GM21381 (cell line): Measurements from ENCODE around the gene PLD4.

ENCODE experiments used
- ATAC-seq: cut with Tn5 transposase; IDR thresholded peaks from one replicate; pipeline ENCODE4 v1.9.1; 2021; ENCODE audit warnings: mild to moderate bottlenecking, moderate library complexity; ENCODE audit not compliant: unreplicated experiment

Gene PLD4

GRCh38 chr14:104953896-104954656, 29.4 kb downstream of the PLD4 start:
- no peak for ATAC-seq

GRCh38 chr14:104954746-104955395, 30.2 kb downstream of the PLD4 start:
- no peak for ATAC-seq

GRCh38 chr14:104955396-104955770, 30.7 kb downstream of the PLD4 start:
- ATAC-seq: no peak

- no peak for ATAC-seq
Observed at GRCh38 chr14:104956290-104956890, 31.7 kb downstream of the PLD4 start.

- no peak for ATAC-seq
Observed at GRCh38 chr14:104957146-104958113, 32.8 kb downstream of the PLD4 start.

- ATAC-seq: no peak
Observed at GRCh38 chr14:104964546-104964945, 39.9 kb downstream of the PLD4 start.

GRCh38 chr14:104965561-104966231, 41.0 kb downstream of the PLD4 start:
- no peak for ATAC-seq

- no peak for ATAC-seq
Observed at GRCh38 chr14:104966261-104966865, 41.7 kb downstream of the PLD4 start.

GRCh38 chr14:104966981-104967385, 42.3 kb downstream of the PLD4 start:
- ATAC-seq: no peak

- ATAC-seq: no peak
Observed at GRCh38 chr14:104967386-104968152, 42.9 kb downstream of the PLD4 start.

- no peak for ATAC-seq
Observed at GRCh38 chr14:104968153-104968527, 43.5 kb downstream of the PLD4 start.

GRCh38 chr14:104968541-104969401, 44.1 kb downstream of the PLD4 start:
- no peak for ATAC-seq

GRCh38 chr14:104969741-104970230, 45.1 kb downstream of the PLD4 start:
- no peak for ATAC-seq

- ATAC-seq: no peak
Observed at GRCh38 chr14:104970231-104971068, 45.8 kb downstream of the PLD4 start.

- ATAC-seq: no peak
Observed at GRCh38 chr14:104971447-104972240, 47.0 kb downstream of the PLD4 start.

- ATAC-seq: no peak
Observed at GRCh38 chr14:104972301-104973134, 47.8 kb downstream of the PLD4 start.
